H1 (cell line): Measurements from ENCODE around the gene TOGARAM1. TPM values are rescaled to one million over a fixed set of nuclear protein-coding genes. Genes with fewer than 3 reads are reported as not detected.

Source experiments
- CTCF ChIA-PET: fragments of 300-600 bp; sonication (Branson Sonifier 250); formaldehyde crosslinking; loops from one replicate; lab custom pipeline; 2021; ENCODE audit not compliant: partially characterized antibody; lab: Charles Lee
- POLR2A ChIA-PET: fragments of 300-600 bp; sonication (Branson Sonifier 250); formaldehyde crosslinking; loops from one replicate; lab custom pipeline; 2021; ENCODE audit warnings: inconsistent platforms; ENCODE audit not compliant: partially characterized antibody; lab: Charles Lee
- DNase-seq, 2 experiments: peaks; one replicate each; pipeline versions ENCODE4 v3.0.0 to v3.0.0-alpha.2; 2010 to 2022; ENCODE audit warnings: low spot score in 2 of 2, low read depth in 1 of 2, mixed read lengths in 1 of 2
- FAIRE-seq: peaks from 2 replicates; lab custom pipeline; 2011; peaks lifted over from hg19 to GRCh38; lab: Jason Lieb, UNC
- H2AFZ ChIP-seq: 2 replicates; pipeline ENCODE4 v1.8.1; 2012; ENCODE audit warnings: low read length, inconsistent platforms
- H2AK5ac ChIP-seq: 2 replicates; pipeline ENCODE4 v1.6.1; 2013; ENCODE audit warnings: low read depth, low read length
- H2BK120ac ChIP-seq: replicated peaks from 2 replicates; pipeline ENCODE3; 2013; ENCODE audit warnings: low read depth, low read length, inconsistent platforms
- H2BK12ac ChIP-seq: 2 replicates; pipeline ENCODE4 v1.6.1; 2013; ENCODE audit warnings: low read depth, low read length
- H2BK15ac ChIP-seq: 2 replicates; pipeline ENCODE4 v1.6.1; 2013; ENCODE audit warnings: low read length
- H2BK20ac ChIP-seq: 2 replicates; pipeline ENCODE4 v1.6.1; 2013; ENCODE audit warnings: low read length
- H2BK5ac ChIP-seq: 2 replicates; pipeline ENCODE4 v1.6.1; 2013; ENCODE audit warnings: low read depth, low read length
- H3K14ac ChIP-seq: 2 replicates; pipeline ENCODE4 v1.6.1; 2013; ENCODE audit warnings: inconsistent platforms; ENCODE audit not compliant: insufficient read length
- H3K18ac ChIP-seq: 2 replicates; pipeline ENCODE4 v1.6.1; 2013; ENCODE audit warnings: low read length; ENCODE audit errors: extremely low read depth
- H3K23ac ChIP-seq: 2 replicates; pipeline ENCODE4 v1.6.1; 2013; ENCODE audit warnings: inconsistent platforms; ENCODE audit not compliant: insufficient read length
- H3K23me2 ChIP-seq: 2 replicates; pipeline ENCODE4 v1.6.1; 2013; ENCODE audit warnings: low read depth, low read length
- H3K27ac ChIP-seq: 2 replicates; pipeline ENCODE4 v1.6.1; 2011; ENCODE audit warnings: low read depth, low read length, inconsistent platforms
- H3K27me3 ChIP-seq, 4 experiments: replicated peaks in 1 of 4; 1 replicate in 1 of 4; 2 replicates in 3 of 4; pipeline versions ENCODE4 v1.6.1 to v1.8.1; 2011 to 2013; ENCODE audit warnings: low read length in 3 of 4, mild to moderate bottlenecking in 3 of 4, inconsistent platforms in 2 of 4, mixed read lengths in 2 of 4, moderate library complexity in 1 of 4; ENCODE audit not compliant: control insufficient read depth in 3 of 4, insufficient read depth in 3 of 4; ENCODE audit errors: extremely low read depth in 1 of 4
- H3K36me3 ChIP-seq, 4 experiments: 2 replicates each; pipeline versions ENCODE4 v1.6.1 to v1.8.1; 2011 to 2013; ENCODE audit warnings: mild to moderate bottlenecking in 4 of 4, low read length in 3 of 4, moderate library complexity in 2 of 4, control low read depth in 1 of 4, inconsistent platforms in 1 of 4; ENCODE audit not compliant: insufficient read depth in 4 of 4, control insufficient read depth in 2 of 4
- H3K4ac ChIP-seq: replicated peaks from 2 replicates; pipeline ENCODE3; 2013; ENCODE audit warnings: low read length, low read depth, mixed read lengths, inconsistent platforms; ENCODE audit not compliant: insufficient read length
- H3K4me1 ChIP-seq, 4 experiments: replicated peaks in 1 of 4; 1 replicate in 1 of 4; 2 replicates in 3 of 4; pipeline versions ENCODE4 v1.6.1 to v1.8.1; 2011 to 2013; ENCODE audit warnings: low read length in 3 of 4, inconsistent platforms in 2 of 4, mixed read lengths in 1 of 4; ENCODE audit not compliant: insufficient read depth in 4 of 4, control insufficient read depth in 3 of 4
- H3K4me2 ChIP-seq, 2 experiments: 2 replicates each; pipeline versions ENCODE4 v1.6.1 to v1.8.1; 2011 to 2013; ENCODE audit warnings: low read depth in 2 of 2, low read length in 2 of 2, control low read depth in 1 of 2, inconsistent platforms in 1 of 2, mild to moderate bottlenecking in 1 of 2; ENCODE audit not compliant: insufficient read depth in 1 of 2
- H3K4me3 ChIP-seq, 4 experiments: fragments of 200-600, 300-600 bp in 1 of 4; sonication (generic), shearing (Covaris generic), sonication (Bioruptor Twin) in 1 of 4; 2 replicates each; pipeline versions ENCODE4 v1.5.1 to v1.8.1; 2011 to 2016; ENCODE audit warnings: low read length in 4 of 4, low read depth in 3 of 4, control low read depth in 2 of 4, inconsistent platforms in 2 of 4, mild to moderate bottlenecking in 2 of 4, mixed read lengths in 1 of 4, moderate library complexity in 1 of 4; ENCODE audit not compliant: insufficient read depth in 2 of 4; ENCODE audit errors: extremely low read depth in 1 of 4
- H3K56ac ChIP-seq: replicated peaks from 2 replicates; pipeline ENCODE3; 2013; ENCODE audit warnings: low read depth, mild to moderate bottlenecking, mixed read lengths, low read length, inconsistent platforms; ENCODE audit not compliant: insufficient read length
- H3K79me1 ChIP-seq: 2 replicates; pipeline ENCODE4 v1.6.1; 2013; ENCODE audit warnings: low read depth, low read length, control low read depth
- H3K79me2 ChIP-seq, 2 experiments: 2 replicates each; pipeline versions ENCODE4 v1.6.1 to v1.8.1; 2012 to 2013; ENCODE audit warnings: low read length in 2 of 2, mild to moderate bottlenecking in 2 of 2, inconsistent platforms in 1 of 2; ENCODE audit not compliant: insufficient read depth in 2 of 2, control insufficient read depth in 1 of 2
- H3K9ac ChIP-seq, 4 experiments: replicated peaks in 1 of 4; 1 replicate in 1 of 4; 2 replicates in 3 of 4; pipeline versions ENCODE4 v1.6.1 to v1.8.1; 2011 to 2013; ENCODE audit warnings: low read depth in 3 of 4, low read length in 3 of 4, control low read depth in 2 of 4, mild to moderate bottlenecking in 2 of 4, moderate library complexity in 2 of 4, inconsistent platforms in 1 of 4; ENCODE audit errors: extremely low read depth in 1 of 4
- H3K9me3 ChIP-seq, 2 experiments: 2 replicates each; pipeline versions ENCODE4 v1.6.1 to v1.8.1; 2012 to 2013; ENCODE audit warnings: mild to moderate bottlenecking in 2 of 2, moderate library complexity in 2 of 2, control low read depth in 1 of 2, inconsistent platforms in 1 of 2, low read depth in 1 of 2, low read length in 1 of 2, mixed read lengths in 1 of 2; ENCODE audit not compliant: insufficient read depth in 2 of 2
- H4K20me1 ChIP-seq, 2 experiments: replicated peaks in 1 of 2; 2 replicates each; pipeline versions ENCODE3 to v1.8.1; 2011 to 2013; ENCODE audit warnings: inconsistent platforms in 2 of 2, low read length in 2 of 2, mild to moderate bottlenecking in 1 of 2; ENCODE audit not compliant: insufficient read depth in 2 of 2, control insufficient read depth in 1 of 2
- H4K5ac ChIP-seq: 2 replicates; pipeline ENCODE4 v1.6.1; 2013; ENCODE audit warnings: low read length, low read depth, mixed read lengths, inconsistent platforms; ENCODE audit not compliant: insufficient read length
- H4K8ac ChIP-seq: 2 replicates; pipeline ENCODE4 v1.8.0; 2013; ENCODE audit warnings: mild to moderate bottlenecking, moderate library complexity, low read length, inconsistent platforms; ENCODE audit not compliant: insufficient read depth; ENCODE audit errors: extremely low read depth
- H4K91ac ChIP-seq: replicated peaks from 2 replicates; pipeline ENCODE3; 2013; ENCODE audit warnings: low read length, mixed read lengths, inconsistent platforms; ENCODE audit not compliant: insufficient read length
- ATF3 ChIP-seq: IDR thresholded peaks from 2 replicates; pipeline ENCODE4 v1.6.1; 2011; ENCODE audit warnings: low read depth, mild to moderate bottlenecking, low read length; ENCODE audit not compliant: insufficient read depth
- BCL11A ChIP-seq, 2 experiments: IDR thresholded peaks; one replicate each; pipeline ENCODE4 v1.6.1; 2011; ENCODE audit warnings: low read depth in 2 of 2, low read length in 2 of 2, mild to moderate bottlenecking in 2 of 2
- CEBPB ChIP-seq: IDR thresholded peaks from 2 replicates; pipeline ENCODE4 v1.6.1; 2012; ENCODE audit warnings: low read depth, low read length
- CTBP2 ChIP-seq: IDR thresholded peaks from 2 replicates; pipeline ENCODE4 v1.7.0; 2011; ENCODE audit warnings: borderline replicate concordance, mild to moderate bottlenecking, moderate library complexity, mixed read lengths, low read length; ENCODE audit not compliant: insufficient read depth, insufficient read length
- EP300 ChIP-seq, 2 experiments: IDR thresholded peaks; 1 replicate in 1 of 2; 2 replicates in 1 of 2; pipeline ENCODE4 v1.6.1; 2011 to 2012; ENCODE audit warnings: low read depth in 2 of 2, low read length in 2 of 2, mild to moderate bottlenecking in 2 of 2, borderline replicate concordance in 1 of 2, inconsistent platforms in 1 of 2, moderate library complexity in 1 of 2
- EZH2 ChIP-seq: fragments of 200-600 bp; sonication (generic); IDR thresholded peaks from 2 replicates; pipeline ENCODE4 v1.7.1; 2012; ENCODE audit warnings: low read depth, mild to moderate bottlenecking, moderate library complexity, low read length, inconsistent platforms; ENCODE audit not compliant: severe bottlenecking
- KDM5A ChIP-seq: fragments of 200-600 bp; IDR thresholded peaks from 2 replicates; pipeline ENCODE4 v1.7.1; 2012; ENCODE audit warnings: mild to moderate bottlenecking, low read length, inconsistent platforms, mixed read lengths
- POLR2A ChIP-seq, 2 experiments: IDR thresholded peaks; 1 replicate in 1 of 2; 2 replicates in 1 of 2; pipeline ENCODE4 v1.6.1; 2011; ENCODE audit warnings: low read depth in 2 of 2, low read length in 2 of 2, mild to moderate bottlenecking in 2 of 2; ENCODE audit errors: control extremely low read depth in 1 of 2
- RAD21 ChIP-seq, 2 experiments: IDR thresholded peaks in 1 of 2; conservative IDR thresholded peaks in 1 of 2; 2 replicates each; pipeline ENCODE4 v1.6.1; 2011; ENCODE audit warnings: low read depth in 2 of 2, low read length in 2 of 2, improper control_type of control experiment in 1 of 2, inconsistent platforms in 1 of 2, mild to moderate bottlenecking in 1 of 2, moderate library complexity in 1 of 2
- SAP30 ChIP-seq: fragments of 300-600 bp; sonication (generic); IDR thresholded peaks from 2 replicates; pipeline ENCODE4 v1.7.1; 2012; ENCODE audit warnings: low read length, moderate library complexity, mild to moderate bottlenecking, inconsistent platforms; ENCODE audit not compliant: insufficient read depth, insufficient replicate concordance
- SIX5 ChIP-seq: IDR thresholded peaks from 2 replicates; pipeline ENCODE4 v1.6.1; 2011; ENCODE audit warnings: mild to moderate bottlenecking, low read depth, low read length
- USF2 ChIP-seq: IDR thresholded peaks from 2 replicates; pipeline ENCODE4 v1.6.1; 2011; ENCODE audit warnings: low read length, improper control_type of control experiment
- WGBS, 2 experiments: shearing (Covaris generic) in 1 of 2; methylation state at CpG; one replicate each; pipeline versions ENCODE4 v1.1.6 to v1.1.7; 2013 to 2015; ENCODE audit warnings: low lambda C conversion rate in 2 of 2, mixed read lengths in 2 of 2, inconsistent platforms in 1 of 2, low coverage in 1 of 2, missing lambda C conversion rate in 1 of 2; ENCODE audit not compliant: insufficient replicate concordance in 2 of 2, insufficient coverage in 1 of 2, insufficient read length in 1 of 2; ENCODE audit errors: extremely low coverage in 1 of 2, missing lambda C conversion rate in 1 of 2; 5-methylcytosine and 5-hydroxymethylcytosine counted together
- polyA plus RNA-seq, 7 experiments: library from polyadenylated mRNA; depleted of rRNA in 3 of 7; stranded (reverse) in 5 of 7; unstranded in 2 of 7; fragments of >200 nt in 5 of 7; fragments of 200-250 nt in 2 of 7; gene quantifications; 1 replicate in 5 of 7; 2 replicates in 1 of 7; 4 replicates in 1 of 7; pipeline versions ENCODE4 v1.2.1 to v1.2.3, GENCODE V29; 2011 to 2013; ENCODE audit warnings: missing spikeins in 2 of 7, mixed read lengths in 2 of 7
- total RNA-seq: library from RNA; stranded (reverse); fragmentation: NEBNext Ultra II Directional; extraction: Animal tissue kit (Norgen Biotek cat#: 25700); gene quantifications from 2 replicates; pipeline ENCODE4 v1.2.1, GENCODE V29; 2021

TOGARAM1 gene
- total and polyA plus RNA-seq, 2 of the 8 experiments (the other 6 are each of a cell fraction or from before 2014, with no cell fraction given): 2.5 to 6.8 TPM

- FAIRE-seq (no peak), DNase-seq (no peak)
- ChIA-PET POLR2A (no interaction called here), CTCF (no interaction called here)
- Histone ChIP-seq H3K27ac (no peak overlapping the region), H4K5ac (no peak overlapping the region), H3K23ac (no peak overlapping the region), H3K23me2 (no peaks in the 10 kb centered on the region), H2BK12ac (no peak overlapping the region), H2BK5ac (no peak overlapping the region), H3K18ac (no peak overlapping the region), H3K56ac (no peak overlapping the region), H3K4me2 (no peak overlapping the region), H4K20me1 (peaks cover 0 to 2% of the 10 kb centered on the region in 2 experiments), H3K4ac (no peak overlapping the region), H2BK20ac (no peak overlapping the region), H2AK5ac (no peak overlapping the region), H3K14ac (no peak overlapping the region), H3K9me3 (no peaks in the 10 kb centered on the region), H3K79me2 (no peaks in the 10 kb centered on the region), H3K36me3 (peaks cover 12 to 91% (median 57%) of the 10 kb centered on the region in 4 experiments), H3K79me1 (no peaks in the 10 kb centered on the region), H4K8ac (no peak overlapping the region), H3K4me3 (no peak overlapping the region), H2BK15ac (no peak overlapping the region), H4K91ac (no peak overlapping the region), H2AFZ (no peak overlapping the region), H3K27me3 (no peaks in the 10 kb centered on the region), H3K9ac (no peak overlapping the region), H3K4me1 (no peaks in the 10 kb centered on the region), H2BK120ac (no peak overlapping the region)
- WGBS, 2 experiments: 82% methylated on average over 1 of the region's 1 CpG; no CpG with 5 or more reads in 1 of the 2 experiments
- no peak for TF ChIP-seq EZH2
- TF ChIP-seq CEBPB: no peak
- TF ChIP-seq USF2: no peak
- no peak for TF ChIP-seq RAD21 (IDR thresholded peaks at IDR 0.05 in 1 of 2, conservative IDR thresholded peaks at IDR 0.05 in 1 of 2; ENCODE audit: low read depth in 2 of 2, low read length in 2 of 2)
- no peak for TF ChIP-seq POLR2A (IDR thresholded peaks at IDR 0.05; ENCODE audit: control extremely low read depth in 1 of 2, low read depth in 2 of 2, low read length in 2 of 2)
- TF ChIP-seq CTBP2: no peak
- TF ChIP-seq SAP30: no peak
- TF ChIP-seq BCL11A (IDR thresholded peaks at IDR 0.05; ENCODE audit: low read depth in 2 of 2, low read length in 2 of 2): no peak
- no peak for TF ChIP-seq ATF3
- no peak for TF ChIP-seq SIX5
- no peak for TF ChIP-seq KDM5A
- TF ChIP-seq EP300 (IDR thresholded peaks at IDR 0.05; ENCODE audit: borderline replicate concordance in 1 of 2, low read depth in 2 of 2, low read length in 2 of 2): no peak
Observed at GRCh38 chr14:45120096-45120495, 158.1 kb downstream of the TOGARAM1 start.
